NCI-H510A treated with DMSO at 0.1 percent for 48 hours (cell line): ENCODE measurements around the gene COL6A2.
"Not testable (repeated sequence)": the region's sequence is repeated elsewhere in the genome, so short reads cannot be mapped to it uniquely, and the experiment has no call there.

ENCODE experiments used
- DNase-seq: peaks from one replicate; lab custom pipeline; 2025; lab: John Stamatoyannopoulos, UW

Gene COL6A2

GRCh38 chr21:46061063-46061462, 36.8 kb upstream of the COL6A2 start:
- DNase-seq: no peak

GRCh38 chr21:46061518-46061917, 36.4 kb upstream of the COL6A2 start:
- DNase-seq: no peak

DNA sequence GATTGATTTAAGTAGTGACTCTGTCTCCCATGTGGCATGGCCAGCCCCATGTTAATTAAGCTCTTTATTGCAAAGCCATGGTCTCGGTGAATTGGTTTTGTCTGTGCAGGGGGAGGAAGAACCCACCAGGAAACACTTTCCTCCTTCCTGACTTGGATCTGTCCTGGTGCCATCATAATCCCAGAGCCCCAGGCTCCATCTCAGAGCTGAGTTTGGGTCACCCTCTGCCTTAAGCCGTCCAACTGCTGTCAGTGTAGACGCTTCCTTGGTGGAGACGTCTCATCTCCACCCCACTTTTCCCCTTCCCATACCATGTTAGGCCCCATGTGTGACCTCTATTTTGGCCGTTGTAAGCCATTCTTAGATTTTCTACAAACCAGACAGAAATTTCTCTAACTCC, 36.0 kb upstream of the COL6A2 start:
- DNase-seq: no peak

- DNase-seq: no peak
These were observed 35.3 kb upstream of the COL6A2 start for GRCh38 chr21:46062471-46063211.

DNA sequence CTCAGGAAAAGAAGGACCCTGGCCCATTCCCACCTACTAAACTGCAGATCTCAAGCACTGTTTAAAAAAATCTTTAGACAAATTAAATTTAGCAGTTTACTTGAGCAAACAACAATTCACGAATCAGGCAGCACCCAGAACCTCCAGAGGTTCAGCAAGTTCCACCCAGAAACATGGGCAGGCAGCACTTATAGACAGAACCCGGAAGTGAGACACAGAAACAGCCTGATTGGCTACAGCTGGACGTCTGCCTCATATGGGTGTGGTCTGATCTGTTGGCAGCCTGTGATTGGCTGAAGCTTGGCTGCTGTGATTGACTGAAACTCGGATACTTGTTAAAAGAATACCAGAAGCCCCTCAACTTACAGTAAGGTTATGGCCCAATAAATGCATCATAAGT, 34.7 kb upstream of the COL6A2 start:
- no peak for DNase-seq

GRCh38 chr21:46063734-46064680, 33.9 kb upstream of the COL6A2 start:
- no peak for DNase-seq

DNA sequence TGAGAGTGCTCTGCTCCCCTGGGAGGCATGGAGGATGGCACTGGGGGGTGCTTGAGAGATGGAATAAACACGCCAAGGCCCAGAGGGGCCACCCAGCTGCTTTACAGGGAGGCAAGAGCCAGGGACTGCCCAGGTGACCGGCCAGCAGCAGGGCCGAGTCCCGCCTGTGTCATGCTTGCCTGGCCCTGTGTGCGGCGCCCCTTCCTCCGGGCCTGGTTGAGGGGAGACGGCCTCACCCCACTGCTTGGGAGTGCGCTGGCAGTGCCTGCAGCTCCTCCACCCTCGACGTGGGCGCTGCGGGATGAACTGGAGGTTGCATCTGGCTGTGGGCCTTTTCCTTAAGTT, 33.1 kb upstream of the COL6A2 start:
- no peak for DNase-seq

DNA sequence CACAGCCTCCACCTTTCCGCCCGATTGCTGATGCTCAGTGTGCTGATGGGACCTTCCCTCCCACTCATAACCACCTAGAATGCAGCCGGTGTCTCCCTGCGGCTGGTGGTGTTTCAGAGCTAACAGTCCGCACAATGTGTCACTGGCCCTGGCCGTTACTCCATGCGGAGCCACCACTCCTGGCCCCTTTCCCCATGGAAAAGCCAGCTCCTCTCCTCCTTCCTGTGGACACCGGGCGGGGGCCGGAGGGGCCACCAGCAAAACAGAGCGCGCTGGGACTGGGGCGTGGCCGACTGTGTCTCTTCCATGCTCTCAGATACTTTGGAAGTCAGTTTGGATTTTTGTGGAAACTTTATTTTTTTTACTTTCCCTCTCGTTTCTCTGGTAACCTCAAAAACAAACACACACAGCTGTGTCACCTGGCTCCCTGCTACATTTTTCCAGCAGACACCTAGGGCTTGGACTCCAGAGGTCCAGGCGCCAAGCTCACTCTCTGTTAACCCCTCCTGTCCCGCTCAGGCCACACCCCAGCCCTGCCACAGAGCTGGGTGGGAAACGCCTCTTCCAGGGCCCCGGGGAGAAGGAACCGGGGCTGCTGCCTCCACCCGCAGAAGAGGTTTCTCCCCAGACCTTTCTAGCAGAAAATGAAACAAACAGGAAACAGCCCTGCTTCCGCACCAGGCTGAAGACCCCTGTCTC, 32.5 kb upstream of the COL6A2 start:
- DNase-seq: no peak

GRCh38 chr21:46065914-46066551, 31.9 kb upstream of the COL6A2 start:
- no peak for DNase-seq

GRCh38 chr21:46066591-46067331, 31.2 kb upstream of the COL6A2 start:
- no peak for DNase-seq

- no peak for DNase-seq
These were observed 30.3 kb upstream of the COL6A2 start for GRCh38 chr21:46067505-46068201.

DNA sequence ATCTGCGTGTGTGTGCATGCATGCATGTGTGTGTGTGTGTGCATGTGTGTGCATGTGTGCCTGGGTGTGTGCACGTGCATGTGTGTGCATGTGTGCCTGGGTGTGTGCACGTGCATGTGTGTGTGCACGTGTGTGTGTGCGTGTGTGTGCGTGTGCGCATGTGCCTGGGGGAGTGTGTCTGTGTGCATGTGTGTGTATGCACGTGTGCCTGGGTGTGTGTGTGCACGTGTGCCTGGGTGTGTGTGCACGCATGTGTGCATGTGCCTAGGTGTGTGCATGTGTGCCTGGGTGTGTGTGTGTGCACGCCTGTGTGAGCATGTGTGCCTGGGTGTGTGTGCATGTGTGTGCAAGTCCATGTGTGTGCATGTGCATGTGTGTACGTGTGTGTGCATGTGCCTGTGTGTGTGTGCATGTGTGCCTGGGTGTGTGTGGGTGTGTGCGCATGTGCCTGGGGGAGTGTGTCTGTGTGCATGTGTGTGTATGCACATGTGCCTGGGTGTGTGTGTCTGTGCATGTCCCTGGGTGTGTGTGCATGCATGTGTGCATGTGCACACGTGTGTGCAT, 29.3 kb upstream of the COL6A2 start:
- DNase-seq: no peak

DNA sequence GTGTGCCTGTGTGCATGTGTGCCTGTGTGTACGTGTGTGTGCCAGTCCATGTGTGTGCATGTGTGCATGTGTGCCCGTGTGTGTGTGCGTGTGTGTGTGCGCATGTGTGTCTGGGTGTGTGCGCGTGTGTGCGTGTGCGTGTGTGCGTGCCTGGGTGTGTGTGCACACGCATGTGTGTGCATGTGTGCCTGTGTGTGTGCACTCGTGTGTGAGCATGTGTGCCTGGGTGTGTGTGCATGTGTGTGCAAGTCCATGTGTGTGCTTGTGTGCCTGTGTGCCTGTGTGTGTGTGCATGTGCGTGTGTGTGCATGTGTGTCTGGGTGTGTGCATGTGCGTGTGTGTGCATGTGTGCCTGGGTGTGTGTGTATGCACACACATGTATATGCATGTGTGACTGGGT, 28.7 kb upstream of the COL6A2 start:
- DNase-seq: no peak

DNA sequence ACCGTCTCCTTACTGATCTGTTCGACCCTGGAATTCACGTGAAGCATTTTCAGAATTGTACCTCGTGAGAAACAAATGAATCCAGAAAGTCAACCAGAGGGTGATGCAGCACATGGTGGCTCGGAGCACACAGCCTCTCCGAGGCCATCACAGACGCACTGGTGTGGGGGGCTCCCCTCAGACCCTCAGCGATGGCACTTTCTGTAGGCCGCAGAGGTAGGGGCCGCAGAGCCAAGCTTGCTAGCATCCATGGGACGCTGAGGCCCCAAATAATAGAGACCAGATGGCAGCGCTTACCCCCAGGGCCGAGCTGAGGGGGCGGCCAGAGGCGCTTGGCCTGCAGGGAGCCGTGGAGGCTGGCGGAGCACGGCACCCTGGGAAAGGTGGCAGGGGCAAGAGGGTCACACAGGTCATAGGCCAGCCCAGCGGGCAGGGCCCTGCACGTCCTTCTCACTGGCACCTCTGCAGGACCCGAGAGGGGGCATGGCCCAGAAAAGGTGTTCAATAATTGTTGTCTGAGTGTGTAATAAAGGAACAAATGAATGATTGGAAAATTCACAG, 28.1 kb upstream of the COL6A2 start:
- no peak for DNase-seq

DNA sequence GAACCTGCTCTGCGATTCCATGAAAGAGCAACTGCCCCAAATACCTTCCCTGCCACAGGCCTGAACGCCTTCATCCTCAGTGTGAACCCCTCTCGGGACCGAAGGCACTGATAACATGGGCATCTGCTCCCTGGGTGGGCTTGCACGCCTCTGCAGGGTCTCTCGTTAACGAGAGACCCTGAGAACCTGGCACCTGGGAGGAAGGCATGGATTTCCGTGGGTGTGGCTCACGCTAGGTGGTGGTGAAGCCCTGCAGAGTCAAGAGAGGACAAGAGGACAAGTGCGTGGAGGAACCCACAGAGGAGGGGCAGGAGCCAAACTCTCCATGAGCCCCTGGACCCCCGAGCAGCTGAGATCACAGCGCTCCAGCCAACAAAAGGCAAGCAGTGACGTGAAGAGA, 26.8 kb upstream of the COL6A2 start:
- no peak for DNase-seq

DNA sequence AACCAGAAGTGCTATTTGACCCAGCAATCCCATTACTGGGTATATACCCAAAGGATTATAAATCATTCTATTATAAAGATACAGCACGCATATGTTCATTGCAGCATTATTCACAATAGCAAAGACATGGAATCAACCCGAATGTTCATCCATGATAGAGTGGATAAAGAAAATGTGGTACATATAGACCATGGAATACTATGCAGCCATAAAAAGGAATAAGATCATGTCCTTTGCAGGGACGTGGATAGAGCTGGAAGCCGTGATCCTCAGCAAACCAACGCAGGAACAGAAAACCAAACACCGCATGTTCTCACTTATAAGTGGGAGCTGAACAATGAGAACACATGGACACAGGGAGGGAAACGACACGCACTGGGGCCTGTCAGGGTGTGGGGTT, 21.2 kb upstream of the COL6A2 start:
- not testable (repeated sequence) for DNase-seq

GRCh38 chr21:46077674-46078101, 20.2 kb upstream of the COL6A2 start:
- DNase-seq: no peak

DNA sequence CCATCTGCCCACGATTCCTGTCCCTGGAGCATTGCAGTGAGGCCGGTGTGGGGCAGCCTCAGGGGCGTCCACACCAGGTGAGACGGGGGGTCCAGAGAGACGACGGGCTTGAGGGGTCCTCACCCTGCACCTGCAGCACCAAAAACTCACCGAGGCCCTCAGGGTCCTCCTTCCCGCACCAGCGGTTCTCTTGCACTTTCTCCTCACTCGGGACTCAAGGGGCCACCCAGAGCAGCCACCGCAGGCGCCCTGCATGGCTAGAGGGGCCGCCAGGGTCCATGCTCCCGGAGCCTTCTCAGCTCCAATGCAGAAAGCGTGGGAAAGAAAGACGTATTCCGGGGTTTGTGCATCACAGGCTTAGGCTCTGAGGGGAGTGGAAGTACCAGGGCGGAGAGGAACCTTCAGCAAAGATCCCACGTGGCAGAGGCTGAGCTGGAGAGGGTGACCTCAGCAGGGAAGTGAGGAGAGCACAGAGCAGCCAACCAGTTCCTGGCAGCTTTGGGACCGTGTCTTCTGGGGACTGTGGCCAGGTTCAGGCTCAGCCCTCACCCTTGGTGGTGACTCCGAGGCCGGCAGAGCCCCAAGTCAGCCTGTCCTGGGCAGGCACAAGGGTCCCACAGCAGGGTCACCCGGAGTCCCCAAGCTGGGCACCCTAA, 19.5 kb upstream of the COL6A2 start:
- DNase-seq: no peak

DNA sequence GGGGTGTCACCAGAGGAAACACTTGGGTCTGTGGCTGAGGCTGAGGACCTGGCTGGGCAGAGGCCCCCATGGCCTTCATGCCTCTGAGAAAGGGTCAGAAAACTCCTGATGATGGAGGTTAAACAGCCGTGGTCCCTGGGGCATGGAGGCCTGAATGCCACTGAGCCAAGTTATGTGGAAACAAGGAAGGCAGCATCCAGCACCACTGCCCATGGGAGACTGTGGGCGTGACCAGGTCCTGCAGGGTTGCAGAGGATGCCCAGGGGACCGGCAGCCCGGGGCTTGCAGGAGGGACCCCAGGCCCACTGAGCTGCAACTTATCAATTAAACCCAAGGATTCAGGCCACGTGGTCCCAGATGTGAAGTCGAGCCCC, 18.9 kb upstream of the COL6A2 start:
- DNase-seq: no peak
